Activated T-cell treated with anti-CD3 and anti-CD28 coated beads, Interleukin-2, amount 50 U/mL, for 24 hours (primary cell): ENCODE data around the gene COL24A1.
"Not testable (repeated sequence)": the region's sequence is repeated elsewhere in the genome, so short reads cannot be mapped to it uniquely, and the experiment has no call there.

ENCODE experiments used
- DNase-seq: peaks from one replicate; pipeline ENCODE4 v3.0.0-alpha.2; 2020
- H3K27ac Mint-ChIP-seq: 2 replicates; pipeline ENCODE4 v1.8.0; 2020; ENCODE audit warnings: mild to moderate bottlenecking, mixed read lengths
- H3K27me3 Mint-ChIP-seq: 2 replicates; pipeline ENCODE4 v1.8.0; 2020; ENCODE audit warnings: mixed read lengths
- H3K36me3 Mint-ChIP-seq: 2 replicates; pipeline ENCODE4 v1.8.0; 2020; ENCODE audit warnings: low read depth, mixed read lengths
- H3K4me1 Mint-ChIP-seq: 2 replicates; pipeline ENCODE4 v1.8.0; 2020; ENCODE audit warnings: low read depth, mixed read lengths
- H3K4me3 Mint-ChIP-seq: 2 replicates; pipeline ENCODE4 v1.8.0; 2020; ENCODE audit warnings: mild to moderate bottlenecking, moderate library complexity, mixed read lengths
- H3K9me3 Mint-ChIP-seq: 2 replicates; pipeline ENCODE4 v1.8.0; 2020; ENCODE audit warnings: mixed read lengths

The COL24A1 gene

GRCh38 chr1:86072474-86072873 lies 84.1 kb downstream of the COL24A1 start:
- H3K4me1 Mint-ChIP-seq, H3K27ac Mint-ChIP-seq, H3K4me3 Mint-ChIP-seq, H3K27me3 Mint-ChIP-seq, H3K9me3 Mint-ChIP-seq, H3K36me3 Mint-ChIP-seq, DNase-seq: not testable (repeated sequence)

- not testable (repeated sequence) for DNase-seq, H3K9me3 Mint-ChIP-seq, H3K27ac Mint-ChIP-seq, H3K36me3 Mint-ChIP-seq, H3K27me3 Mint-ChIP-seq, H3K4me1 Mint-ChIP-seq, H3K4me3 Mint-ChIP-seq
Measured at GRCh38 chr1:86071870-86072269, 84.7 kb downstream of the COL24A1 start.

GRCh38 chr1:86069757-86070145 lies 86.8 kb downstream of the COL24A1 start:
- DNase-seq = no peak
- Mint-ChIP-seq H3K9me3 (no peaks in the 10 kb centered on the region), H3K27ac (no peak overlapping the region), H3K4me1 (no peaks in the 10 kb centered on the region), H3K27me3 (no peaks in the 10 kb centered on the region), H3K36me3 (no peaks in the 10 kb centered on the region), H3K4me3 (no peak overlapping the region)

GRCh38 chr1:86068841-86069756 lies 87.5 kb downstream of the COL24A1 start:
- H3K27ac Mint-ChIP-seq = no peak overlapping the region
- no peak for DNase-seq
- H3K4me1 Mint-ChIP-seq = no peaks in the 10 kb centered on the region
- H3K4me3 Mint-ChIP-seq = no peak overlapping the region
- H3K27me3 Mint-ChIP-seq = no peaks in the 10 kb centered on the region
- H3K9me3 Mint-ChIP-seq = no peaks in the 10 kb centered on the region
- H3K36me3 Mint-ChIP-seq = no peaks in the 10 kb centered on the region

GRCh38 chr1:86068271-86068721 lies 88.3 kb downstream of the COL24A1 start:
- H3K27me3 Mint-ChIP-seq = no peaks in the 10 kb centered on the region
- H3K36me3 Mint-ChIP-seq = no peaks in the 10 kb centered on the region
- H3K27ac Mint-ChIP-seq = no peak overlapping the region

GRCh38 chr1:86067626-86068025 lies 88.9 kb downstream of the COL24A1 start:
- no peaks in the 10 kb centered on the region for H3K27me3 Mint-ChIP-seq

More at GRCh38 chr1:86068271-86068721, 88.3 kb downstream of the COL24A1 start:
- no peaks in the 10 kb centered on the region for H3K4me1 Mint-ChIP-seq
- no peak for DNase-seq
- no peak overlapping the region for H3K4me3 Mint-ChIP-seq
- H3K9me3 Mint-ChIP-seq = no peaks in the 10 kb centered on the region

GRCh38 chr1:86064899-86065298 lies 91.7 kb downstream of the COL24A1 start:
- H3K36me3 Mint-ChIP-seq = no peaks in the 10 kb centered on the region
- H3K9me3 Mint-ChIP-seq = no peaks in the 10 kb centered on the region
- no peaks in the 10 kb centered on the region for H3K27me3 Mint-ChIP-seq
- H3K4me3 Mint-ChIP-seq = no peak overlapping the region
- no peak overlapping the region for H3K27ac Mint-ChIP-seq
- DNase-seq = no peak
- no peaks in the 10 kb centered on the region for H3K4me1 Mint-ChIP-seq

More at GRCh38 chr1:86067626-86068025, 88.9 kb downstream of the COL24A1 start:
- Mint-ChIP-seq H3K9me3 (no peaks in the 10 kb centered on the region), H3K4me3 (no peak overlapping the region), H3K4me1 (no peaks in the 10 kb centered on the region), H3K36me3 (no peaks in the 10 kb centered on the region), H3K27ac (no peak overlapping the region)
- DNase-seq = no peak

GRCh38 chr1:86063721-86064120 lies 92.9 kb downstream of the COL24A1 start:
- DNase-seq = no peak
- no peaks in the 10 kb centered on the region for H3K36me3 Mint-ChIP-seq
- H3K27me3 Mint-ChIP-seq = no peaks in the 10 kb centered on the region
- H3K9me3 Mint-ChIP-seq = no peaks in the 10 kb centered on the region
- H3K27ac Mint-ChIP-seq = no peak overlapping the region
- no peak overlapping the region for H3K4me3 Mint-ChIP-seq
- H3K4me1 Mint-ChIP-seq = no peaks in the 10 kb centered on the region

- H3K4me1 Mint-ChIP-seq = no peaks in the 10 kb centered on the region
- no peak for DNase-seq
- H3K27ac Mint-ChIP-seq = no peak overlapping the region
- H3K36me3 Mint-ChIP-seq = no peaks in the 10 kb centered on the region
- no peak overlapping the region for H3K4me3 Mint-ChIP-seq
- no peaks in the 10 kb centered on the region for H3K27me3 Mint-ChIP-seq
- H3K9me3 Mint-ChIP-seq = no peaks in the 10 kb centered on the region
Measured at GRCh38 chr1:86062453-86062852, 94.1 kb downstream of the COL24A1 start.

- H3K27ac Mint-ChIP-seq = no peak overlapping the region
- no peak overlapping the region for H3K4me3 Mint-ChIP-seq
- no peaks in the 10 kb centered on the region for H3K36me3 Mint-ChIP-seq
- no peak for DNase-seq
- no peaks in the 10 kb centered on the region for H3K27me3 Mint-ChIP-seq
- no peaks in the 10 kb centered on the region for H3K4me1 Mint-ChIP-seq
- H3K9me3 Mint-ChIP-seq = no peaks in the 10 kb centered on the region
Measured at GRCh38 chr1:86061551-86061990, 95.0 kb downstream of the COL24A1 start.

- DNase-seq = no peak
- no peaks in the 10 kb centered on the region for H3K9me3 Mint-ChIP-seq
- no peaks in the 10 kb centered on the region for H3K36me3 Mint-ChIP-seq
- H3K27ac Mint-ChIP-seq = no peak overlapping the region
- no peaks in the 10 kb centered on the region for H3K27me3 Mint-ChIP-seq
- no peak overlapping the region for H3K4me3 Mint-ChIP-seq
- H3K4me1 Mint-ChIP-seq = no peaks in the 10 kb centered on the region
Measured at GRCh38 chr1:86054396-86054795, 102.2 kb downstream of the COL24A1 start.

- no peak for DNase-seq
- Mint-ChIP-seq H3K27ac (no peak overlapping the region), H3K36me3 (no peaks in the 10 kb centered on the region), H3K4me1 (no peaks in the 10 kb centered on the region), H3K4me3 (no peak overlapping the region), H3K27me3 (no peaks in the 10 kb centered on the region), H3K9me3 (no peaks in the 10 kb centered on the region)
Measured at GRCh38 chr1:86052948-86053698, 103.4 kb downstream of the COL24A1 start.

GRCh38 chr1:86035101-86035500 lies 121.5 kb downstream of the COL24A1 start:
- Mint-ChIP-seq H3K36me3 (no peaks in the 10 kb centered on the region), H3K4me1 (no peaks in the 10 kb centered on the region), H3K9me3 (no peaks in the 10 kb centered on the region), H3K27ac (no peak overlapping the region), H3K4me3 (no peak overlapping the region), H3K27me3 (peaks cover 3% of the 10 kb centered on the region)
- no peak for DNase-seq

- H3K9me3 Mint-ChIP-seq = no peaks in the 10 kb centered on the region
- H3K27ac Mint-ChIP-seq = no peak overlapping the region
- no peak for DNase-seq
- H3K27me3 Mint-ChIP-seq = peaks cover 3% of the 10 kb centered on the region
- no peaks in the 10 kb centered on the region for H3K4me1 Mint-ChIP-seq
- H3K36me3 Mint-ChIP-seq = no peaks in the 10 kb centered on the region
- no peak overlapping the region for H3K4me3 Mint-ChIP-seq
Measured at GRCh38 chr1:86030180-86030579, 126.4 kb downstream of the COL24A1 start.
